Esophagus muscularis mucosa (tissue), 4 donors: ENCODE results near the gene TERB2.
"Not testable (repeated sequence)": the region's sequence is repeated elsewhere in the genome, so short reads cannot be mapped to it uniquely, and the experiment has no call there.

Experiments
- CTCF ChIP-seq, 3 experiments: fragments of 200-600 bp in 2 of 3; fragments of 450-650 bp in 1 of 3; sonication (generic) in 2 of 3; IDR thresholded peaks; one replicate each; pipeline ENCODE4 v1.5.1; 2017 to 2019; ENCODE audit warnings: antibody characterized with exemption in 3 of 3, mild to moderate bottlenecking in 2 of 3, moderate library complexity in 1 of 3
- EP300 ChIP-seq: sonication (generic); formaldehyde crosslinking; IDR thresholded peaks from one replicate; pipeline ENCODE4 v1.6.1; 2017; ENCODE audit warnings: antibody characterized with exemption
- POLR2A ChIP-seq: fragments of 450-650 bp; IDR thresholded peaks from one replicate; pipeline ENCODE4 v1.6.1; 2017; ENCODE audit warnings: antibody characterized with exemption, moderate library complexity, mild to moderate bottlenecking, low read depth
- POLR2AphosphoS5 ChIP-seq, 2 donors: sonication (generic); formaldehyde crosslinking; IDR thresholded peaks; one replicate each; pipeline ENCODE4 v1.6.1; 2017; ENCODE audit warnings: antibody characterized with exemption in 2 of 2

DNA sequence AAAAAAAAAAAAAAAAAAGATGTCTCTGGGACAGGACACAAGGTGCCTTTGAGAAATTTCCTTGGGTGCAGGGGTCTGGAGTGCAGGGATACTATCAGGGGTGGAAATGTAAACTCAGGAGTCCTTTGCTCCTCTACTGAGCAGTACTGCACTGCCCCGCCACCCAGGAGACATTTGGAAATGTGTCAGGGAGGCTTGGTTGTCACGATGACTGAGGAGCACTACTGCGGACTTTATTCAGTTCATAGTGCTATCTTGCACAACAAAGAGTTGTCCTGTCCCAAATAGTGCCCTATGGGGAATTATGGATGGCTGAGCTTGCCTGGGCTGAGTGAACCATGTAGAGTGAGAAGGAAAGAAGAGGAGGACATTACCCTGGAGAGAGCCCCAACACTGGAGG, 69.1 kb downstream of the TERB2 start:
- not testable (repeated sequence) for TF ChIP-seq EP300; POLR2AphosphoS5 (IDR thresholded peaks at IDR 0.05); CTCF (IDR thresholded peaks at IDR 0.05); POLR2A
